HL-60 (cell line): Measurements from ENCODE around the gene IGFBPL1.

Experiments used
- POLR2AphosphoS5 ChIP-seq: IDR thresholded peaks from 2 replicates; pipeline ENCODE4 v1.6.1; 2012; ENCODE audit warnings: low read depth
- REST ChIP-seq: IDR thresholded peaks from 2 replicates; pipeline ENCODE4 v1.6.1; 2012; ENCODE audit warnings: low read depth; ENCODE audit not compliant: insufficient replicate concordance
- TF ChIP-seq, protein P1 (sequence below): IDR thresholded peaks from one replicate; pipeline ENCODE4 v1.5.1; 2011; ENCODE audit warnings: low read length, control low read depth, inconsistent platforms; ENCODE audit not compliant: insufficient read depth

GRCh38 chr9:38451162-38451561 is 26.9 kb upstream of the IGFBPL1 start:
- TF ChIP-seq, protein P1, sequence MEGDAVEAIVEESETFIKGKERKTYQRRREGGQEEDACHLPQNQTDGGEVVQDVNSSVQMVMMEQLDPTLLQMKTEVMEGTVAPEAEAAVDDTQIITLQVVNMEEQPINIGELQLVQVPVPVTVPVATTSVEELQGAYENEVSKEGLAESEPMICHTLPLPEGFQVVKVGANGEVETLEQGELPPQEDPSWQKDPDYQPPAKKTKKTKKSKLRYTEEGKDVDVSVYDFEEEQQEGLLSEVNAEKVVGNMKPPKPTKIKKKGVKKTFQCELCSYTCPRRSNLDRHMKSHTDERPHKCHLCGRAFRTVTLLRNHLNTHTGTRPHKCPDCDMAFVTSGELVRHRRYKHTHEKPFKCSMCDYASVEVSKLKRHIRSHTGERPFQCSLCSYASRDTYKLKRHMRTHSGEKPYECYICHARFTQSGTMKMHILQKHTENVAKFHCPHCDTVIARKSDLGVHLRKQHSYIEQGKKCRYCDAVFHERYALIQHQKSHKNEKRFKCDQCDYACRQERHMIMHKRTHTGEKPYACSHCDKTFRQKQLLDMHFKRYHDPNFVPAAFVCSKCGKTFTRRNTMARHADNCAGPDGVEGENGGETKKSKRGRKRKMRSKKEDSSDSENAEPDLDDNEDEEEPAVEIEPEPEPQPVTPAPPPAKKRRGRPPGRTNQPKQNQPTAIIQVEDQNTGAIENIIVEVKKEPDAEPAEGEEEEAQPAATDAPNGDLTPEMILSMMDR = no peak
- TF ChIP-seq POLR2AphosphoS5 = no peak
- no peak for TF ChIP-seq REST
